Measurements from ENCODE around the gene C6.

C6 gene

DNA sequence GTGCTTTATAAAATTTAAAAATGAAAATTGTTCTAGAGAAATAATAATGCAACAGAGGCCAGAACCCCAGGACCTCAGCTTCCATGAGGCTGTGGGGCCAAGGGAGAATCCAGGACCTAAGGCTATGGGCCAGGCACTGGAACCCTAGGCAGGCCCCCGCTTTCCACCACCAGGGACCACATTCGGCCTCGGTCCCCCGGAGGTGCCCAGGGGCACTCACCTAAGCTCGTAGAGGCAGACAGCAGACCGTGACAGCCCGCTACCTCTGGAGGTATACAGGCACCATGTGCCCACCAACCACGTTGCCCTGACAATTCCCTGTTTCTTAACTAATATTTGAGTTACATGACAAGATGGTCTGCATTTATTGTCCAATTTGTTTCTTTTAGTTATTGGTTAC lies 92.7 kb downstream of the C6 start:
- no peak overlapping the region for H3K27ac ChIP-seq
- TF ChIP-seq, protein P1, sequence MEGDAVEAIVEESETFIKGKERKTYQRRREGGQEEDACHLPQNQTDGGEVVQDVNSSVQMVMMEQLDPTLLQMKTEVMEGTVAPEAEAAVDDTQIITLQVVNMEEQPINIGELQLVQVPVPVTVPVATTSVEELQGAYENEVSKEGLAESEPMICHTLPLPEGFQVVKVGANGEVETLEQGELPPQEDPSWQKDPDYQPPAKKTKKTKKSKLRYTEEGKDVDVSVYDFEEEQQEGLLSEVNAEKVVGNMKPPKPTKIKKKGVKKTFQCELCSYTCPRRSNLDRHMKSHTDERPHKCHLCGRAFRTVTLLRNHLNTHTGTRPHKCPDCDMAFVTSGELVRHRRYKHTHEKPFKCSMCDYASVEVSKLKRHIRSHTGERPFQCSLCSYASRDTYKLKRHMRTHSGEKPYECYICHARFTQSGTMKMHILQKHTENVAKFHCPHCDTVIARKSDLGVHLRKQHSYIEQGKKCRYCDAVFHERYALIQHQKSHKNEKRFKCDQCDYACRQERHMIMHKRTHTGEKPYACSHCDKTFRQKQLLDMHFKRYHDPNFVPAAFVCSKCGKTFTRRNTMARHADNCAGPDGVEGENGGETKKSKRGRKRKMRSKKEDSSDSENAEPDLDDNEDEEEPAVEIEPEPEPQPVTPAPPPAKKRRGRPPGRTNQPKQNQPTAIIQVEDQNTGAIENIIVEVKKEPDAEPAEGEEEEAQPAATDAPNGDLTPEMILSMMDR (conservative IDR thresholded peaks at IDR 0.05), result no peak

DNA sequence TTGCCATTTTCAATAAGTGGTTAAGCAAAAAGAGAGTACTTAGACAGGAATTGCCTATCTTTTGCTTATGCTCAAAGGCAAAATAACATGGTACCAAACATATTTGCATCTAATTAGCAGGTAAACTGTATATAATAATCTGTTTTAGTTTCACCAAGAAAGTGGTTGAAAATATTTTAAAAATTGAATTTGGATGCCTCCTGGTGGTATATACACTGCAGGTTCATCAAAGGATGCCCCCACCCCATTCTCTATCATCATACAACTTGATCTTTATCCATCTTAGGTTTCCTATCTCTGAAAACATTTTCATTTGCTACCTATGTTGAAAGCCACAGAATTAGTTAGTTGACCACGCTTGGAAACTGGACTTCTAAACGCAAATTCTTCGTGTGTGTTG lies 95.2 kb downstream of the C6 start:
- TF ChIP-seq, protein P1 (conservative IDR thresholded peaks at IDR 0.05), result no peak
- no peak overlapping the region for H3K27ac ChIP-seq

DNA sequence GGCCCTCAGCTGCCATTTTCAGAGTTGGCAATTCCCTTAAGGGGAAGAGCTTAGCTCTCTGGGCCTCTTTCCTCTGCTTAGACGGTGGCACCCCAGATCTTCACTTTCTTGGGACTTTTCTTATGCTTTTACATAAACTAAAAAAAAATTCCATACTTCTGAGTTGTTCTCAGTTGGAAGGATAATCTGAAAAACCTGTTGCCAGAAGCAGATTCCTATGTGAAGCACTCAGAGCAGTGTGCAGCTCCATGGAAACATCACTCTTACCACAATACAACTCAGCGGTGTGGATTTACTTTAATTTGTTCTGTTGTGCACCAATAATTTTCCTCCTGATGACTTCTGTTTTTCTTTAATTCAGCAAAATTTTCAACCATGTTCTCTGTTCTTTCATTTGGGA lies 98.1 kb downstream of the C6 start:
- H3K27ac ChIP-seq, result no peak overlapping the region
- TF ChIP-seq, protein P1 (conservative IDR thresholded peaks at IDR 0.05), result no peak

DNA sequence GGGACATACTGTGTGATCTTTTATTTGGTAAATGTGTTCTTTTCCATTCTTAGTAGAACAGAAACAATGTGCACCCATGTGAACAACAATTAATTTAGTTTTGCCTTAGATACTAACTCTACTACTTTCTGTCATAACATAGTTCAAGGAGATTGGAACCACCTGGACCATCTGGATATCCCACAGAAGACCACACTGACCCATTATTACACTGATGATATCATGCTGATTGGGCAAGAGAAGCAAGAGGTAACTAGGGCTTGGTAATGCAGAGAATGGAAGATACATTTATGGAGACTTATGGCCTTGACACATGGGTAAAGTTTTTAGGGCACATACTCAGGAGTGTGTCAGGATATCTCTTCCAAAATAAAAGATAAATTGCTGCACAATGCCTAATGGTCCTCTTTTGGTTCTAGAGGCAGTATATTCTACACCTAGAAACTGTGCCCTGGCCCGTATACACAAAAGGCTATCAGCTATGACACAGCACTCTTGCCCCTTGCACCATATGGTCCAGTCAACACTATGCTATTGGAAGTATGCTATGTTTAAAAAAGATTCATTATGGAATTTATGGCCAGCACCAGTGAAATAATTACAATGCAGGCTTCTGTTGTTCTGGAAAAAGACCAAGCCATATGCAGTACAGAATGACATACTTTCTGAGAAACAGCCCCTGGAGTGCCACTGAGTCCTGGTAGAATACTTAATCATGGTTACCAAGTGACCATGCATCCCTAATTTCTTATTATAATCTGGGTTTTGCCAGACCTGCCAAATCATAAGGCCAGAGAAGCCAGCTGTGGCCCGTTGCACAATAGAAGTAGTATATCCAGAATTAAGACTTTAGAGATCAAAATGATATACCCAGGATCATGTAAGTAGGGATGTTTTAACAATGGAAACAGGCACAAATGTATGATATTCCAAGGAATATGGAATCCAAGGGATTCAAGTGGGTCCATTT lies 100.6 kb downstream of the C6 start:
- TF ChIP-seq, protein P1 (conservative IDR thresholded peaks at IDR 0.05), result no peak
- no peak overlapping the region for H3K27ac ChIP-seq

DNA sequence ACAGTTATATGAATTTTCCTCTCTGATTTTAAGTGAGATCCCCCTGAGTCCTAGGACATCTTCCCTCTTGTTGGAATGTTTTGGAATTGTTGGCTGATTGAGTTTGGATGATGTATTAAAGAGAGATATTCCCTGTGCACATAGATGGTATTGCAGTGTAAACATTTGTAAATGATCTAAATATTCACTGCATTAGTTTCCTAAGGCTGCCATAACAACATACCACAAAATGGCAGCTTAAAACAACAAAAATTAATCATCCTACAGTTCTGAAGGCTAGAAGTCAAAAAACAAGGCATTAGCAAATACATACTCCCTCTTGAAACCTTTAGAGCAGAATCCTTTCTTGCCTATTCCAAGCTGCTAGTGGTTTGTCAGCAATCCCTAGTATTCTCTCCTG lies 104.1 kb downstream of the C6 start:
- TF ChIP-seq, protein P1 (conservative IDR thresholded peaks at IDR 0.05), result no peak
- no peak overlapping the region for H3K27ac ChIP-seq

DNA sequence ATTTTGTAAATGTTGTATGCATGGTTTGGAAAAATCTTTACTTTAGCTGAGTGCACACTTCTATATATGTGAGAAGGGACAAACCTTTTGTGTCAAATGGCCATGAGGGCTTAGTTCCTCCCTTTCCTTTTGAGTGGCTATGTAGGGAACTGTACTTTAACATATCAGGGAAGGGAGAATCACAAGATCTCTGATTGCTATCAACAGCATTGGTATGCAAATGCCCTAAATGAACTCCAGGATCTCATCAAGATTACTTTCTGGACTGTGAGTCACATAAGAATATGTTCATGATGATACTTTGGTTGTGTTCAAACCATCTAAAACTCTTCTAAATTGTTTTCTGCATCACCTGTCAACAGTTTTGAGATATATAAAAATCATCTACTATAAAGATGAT lies 111.0 kb downstream of the C6 start:
- TF ChIP-seq, protein P1 (conservative IDR thresholded peaks at IDR 0.05), result no peak

DNA sequence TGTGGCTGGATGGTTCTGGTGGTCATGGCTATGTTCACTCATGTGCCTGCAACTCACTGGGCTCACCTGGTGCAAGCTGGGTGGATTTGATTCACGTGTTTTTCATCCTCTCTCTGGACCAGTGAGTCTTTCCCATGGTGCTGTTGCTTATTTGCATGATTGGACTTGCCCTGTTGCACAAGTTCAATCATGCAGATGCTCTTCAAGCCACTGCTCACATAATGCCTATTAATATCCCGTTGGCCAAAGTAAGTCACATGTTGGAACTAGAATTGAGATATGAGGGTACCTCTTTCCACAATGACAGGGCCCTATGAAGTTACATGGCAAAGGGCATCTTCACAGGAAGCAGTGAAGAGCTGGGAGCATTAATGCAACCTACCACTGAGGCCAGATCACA lies 115.7 kb downstream of the C6 start:
- TF ChIP-seq, protein P1 (conservative IDR thresholded peaks at IDR 0.05), result no peak

More for the DNA sequence above, 111.0 kb downstream of the C6 start:
- no peak overlapping the region for H3K27ac ChIP-seq

More for the DNA sequence above, 115.7 kb downstream of the C6 start:
- no peak overlapping the region for H3K27ac ChIP-seq
